CD4-positive, alpha-beta T cell treated with Interleukin-1 beta for 1 hour (primary cell): ENCODE data around the gene GRIK3.

ENCODE experiments used
- DNase-seq, 2 donors: peaks; one replicate each; pipeline ENCODE4 v3.0.0-alpha.2; 2020 to 2022

GRIK3 gene

GRCh38 chr1:36871146-36871971 is 163.0 kb downstream of the GRIK3 start:
- DNase-seq, result no peak

GRCh38 chr1:36869826-36870225 is 164.5 kb downstream of the GRIK3 start:
- DNase-seq, result no peak

GRCh38 chr1:36869054-36869453 is 165.3 kb downstream of the GRIK3 start:
- DNase-seq, result no peak

- DNase-seq, result no peak
Observed at GRCh38 chr1:36867575-36867974, 166.7 kb downstream of the GRIK3 start.

GRCh38 chr1:36866169-36866814 is 168.0 kb downstream of the GRIK3 start:
- DNase-seq, result no peak

GRCh38 chr1:36865602-36865900 is 168.8 kb downstream of the GRIK3 start:
- no peak for DNase-seq

- no peak for DNase-seq
Observed at GRCh38 chr1:36864823-36865601, 169.3 kb downstream of the GRIK3 start.

GRCh38 chr1:36864182-36864822 is 170.0 kb downstream of the GRIK3 start:
- DNase-seq, result no peak

GRCh38 chr1:36863500-36863899 is 170.8 kb downstream of the GRIK3 start:
- DNase-seq, result no peak

GRCh38 chr1:36863061-36863460 is 171.3 kb downstream of the GRIK3 start:
- DNase-seq, result no peak

- no peak for DNase-seq
Observed at GRCh38 chr1:36861375-36861774, 172.9 kb downstream of the GRIK3 start.

GRCh38 chr1:36859926-36860325 is 174.4 kb downstream of the GRIK3 start:
- no peak for DNase-seq

- DNase-seq, result no peak
Observed at GRCh38 chr1:36858981-36859380, 175.3 kb downstream of the GRIK3 start.

GRCh38 chr1:36858553-36858952 is 175.8 kb downstream of the GRIK3 start:
- DNase-seq, result no peak

GRCh38 chr1:36857754-36858153 is 176.6 kb downstream of the GRIK3 start:
- DNase-seq, result no peak

GRCh38 chr1:36855699-36856494 is 178.4 kb downstream of the GRIK3 start:
- DNase-seq, result no peak

- no peak for DNase-seq
Observed at GRCh38 chr1:36853638-36854037, 180.7 kb downstream of the GRIK3 start.

- no peak for DNase-seq
Observed at GRCh38 chr1:36852586-36852985, 181.7 kb downstream of the GRIK3 start.

- DNase-seq, result no peak
Observed at GRCh38 chr1:36851595-36851994, 182.7 kb downstream of the GRIK3 start.

- no peak for DNase-seq
Observed at GRCh38 chr1:36851087-36851486, 183.2 kb downstream of the GRIK3 start.

GRCh38 chr1:36849956-36850355 is 184.4 kb downstream of the GRIK3 start:
- DNase-seq, result no peak

- DNase-seq, result no peak
Observed at GRCh38 chr1:36847761-36848160, 186.6 kb downstream of the GRIK3 start.

- DNase-seq, result no peak
Observed at GRCh38 chr1:36847186-36847585, 187.1 kb downstream of the GRIK3 start.
